GM19467 (cell line): ENCODE data around the gene GLOD4.
A peak's percentile ranks its signal among the peaks of the same experiment; 100 is the strongest.

ENCODE experiments used
- ATAC-seq: cut with Tn5 transposase; IDR thresholded peaks from one replicate; pipeline ENCODE4 v1.9.1; 2021; ENCODE audit warnings: mild to moderate bottlenecking, moderate library complexity; ENCODE audit not compliant: unreplicated experiment

The GLOD4 gene

GRCh38 chr17:745406-745805, 36.7 kb downstream of the GLOD4 start:
- no peak for ATAC-seq

- no peak for ATAC-seq
These were observed 37.1 kb downstream of the GLOD4 start for GRCh38 chr17:744937-745336.

- no peak for ATAC-seq
These were observed 38.9 kb downstream of the GLOD4 start for GRCh38 chr17:743139-743538.

- ATAC-seq, result no peak
These were observed 39.8 kb downstream of the GLOD4 start for GRCh38 chr17:742147-742793.

DNA sequence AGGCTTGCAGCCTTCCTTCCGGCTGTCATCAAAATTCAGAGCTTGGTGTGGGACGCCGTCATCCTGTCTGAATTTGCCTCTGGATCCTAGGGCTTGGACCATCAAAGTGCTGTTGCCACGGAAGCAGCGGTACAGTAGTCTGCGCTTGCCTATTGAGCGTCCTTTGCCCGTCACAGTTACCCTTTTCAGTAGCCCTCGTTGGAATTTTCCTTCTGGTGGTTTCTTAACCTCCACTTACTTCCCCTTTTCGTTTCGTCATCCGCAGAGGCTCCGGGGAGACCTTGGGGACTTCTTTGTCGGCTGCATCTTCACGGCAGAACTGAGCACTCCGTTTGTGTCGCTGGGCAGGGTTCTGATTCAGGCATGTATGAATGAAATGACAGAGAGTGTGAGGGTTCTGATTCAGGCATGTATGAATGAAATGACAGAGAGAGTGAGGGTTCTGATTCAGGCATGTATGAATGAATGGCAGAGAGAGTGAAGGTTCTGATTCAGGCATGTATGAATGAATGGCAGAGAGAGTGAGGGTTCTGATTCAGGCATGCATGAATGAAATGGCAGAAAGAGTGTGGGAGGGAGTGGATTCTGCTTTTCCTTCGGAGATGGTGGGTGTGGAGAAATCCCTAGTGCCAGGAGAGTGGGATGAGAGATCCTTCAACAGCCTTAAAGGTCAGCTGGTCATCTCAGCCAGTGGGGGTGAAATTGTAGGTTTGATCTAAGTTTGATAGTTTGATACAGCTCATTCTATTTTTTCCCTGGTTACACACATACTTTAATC, 41.7 kb downstream of the GLOD4 start:
- ATAC-seq, result peak; percentile 69

GRCh38 chr17:737561-738113, 44.4 kb downstream of the GLOD4 start:
- no peak for ATAC-seq

GRCh38 chr17:733743-734142, 48.3 kb downstream of the GLOD4 start:
- ATAC-seq, result no peak

- ATAC-seq, result peak; percentile 36
These were observed 49.0 kb downstream of the GLOD4 start for GRCh38 chr17:732902-733720.

GRCh38 chr17:732067-732901, 49.8 kb downstream of the GLOD4 start, which contains the start of gene TLCD3A:
TSS of gene TLCD3A (plus strand) at chr17:732596. CDS start at chr17:732648, 52 bp downstream.
- peak; percentile 40 for ATAC-seq

GRCh38 chr17:731644-732066, 50.4 kb downstream of the GLOD4 start:
- ATAC-seq, result peak; percentile 6

DNA sequence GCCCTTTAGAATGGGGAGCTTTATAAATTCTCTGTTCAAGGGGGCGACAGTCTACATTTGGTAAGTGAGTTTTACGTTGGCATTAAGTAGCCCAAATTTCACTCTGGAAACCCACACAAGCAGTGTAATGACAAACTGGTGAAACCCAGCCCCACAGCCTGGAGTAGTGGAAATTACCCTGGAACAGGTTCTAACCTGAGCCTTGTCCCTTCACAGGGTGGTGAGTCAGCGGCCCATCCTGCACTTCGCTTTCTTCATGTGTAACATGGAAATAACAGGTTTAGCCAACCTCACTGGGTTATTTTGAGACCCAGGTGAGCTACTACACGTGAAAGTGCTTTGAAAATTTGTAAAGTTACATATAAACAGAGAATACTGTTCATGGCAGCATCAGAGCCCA, 53.2 kb downstream of the GLOD4 start:
- no peak for ATAC-seq

GRCh38 chr17:726271-726919, 55.7 kb downstream of the GLOD4 start:
- no peak for ATAC-seq

DNA sequence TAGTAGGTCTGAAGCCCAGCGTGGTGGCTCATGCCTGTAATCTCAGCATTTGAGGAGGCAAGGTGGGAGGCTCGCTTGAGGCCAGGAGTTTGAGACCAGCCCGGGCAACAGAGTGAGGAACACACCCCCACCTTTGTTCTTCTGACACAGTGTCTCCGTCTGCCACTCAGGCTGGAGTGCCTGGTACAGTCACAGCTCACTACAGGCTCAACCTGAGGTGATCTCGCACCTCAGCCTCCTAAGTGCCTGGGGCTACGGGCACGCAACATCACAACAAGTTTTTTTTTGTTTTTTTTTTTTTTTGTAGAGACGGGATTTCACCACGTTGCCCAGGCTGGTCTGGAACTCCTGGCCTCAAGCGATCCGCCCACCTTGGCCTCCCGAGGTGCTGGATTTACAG, 56.3 kb downstream of the GLOD4 start:
- no peak for ATAC-seq

GRCh38 chr17:725084-725483, 57.0 kb downstream of the GLOD4 start:
- ATAC-seq, result no peak

DNA sequence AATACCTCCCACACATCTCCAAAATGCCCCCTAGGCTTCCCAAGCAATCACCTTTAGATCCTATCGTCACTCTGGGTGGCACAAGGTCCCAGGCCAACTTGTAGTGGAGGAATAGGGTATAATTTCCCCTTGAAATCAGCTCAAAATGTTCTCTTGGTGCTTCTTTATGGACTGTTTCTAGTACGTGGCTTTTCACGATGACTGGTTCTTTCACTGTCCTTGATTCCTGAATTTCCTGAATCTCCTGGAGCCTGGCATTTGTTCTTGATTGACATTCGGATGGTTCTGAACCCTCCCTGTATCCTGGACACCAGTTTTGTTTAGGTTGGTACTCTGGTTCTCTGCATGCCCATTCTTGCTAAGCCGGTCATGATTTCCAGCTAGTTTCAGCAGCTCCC, 60.5 kb downstream of the GLOD4 start:
- no peak for ATAC-seq

GRCh38 chr17:720706-721539, 61.2 kb downstream of the GLOD4 start:
- no peak for ATAC-seq

DNA sequence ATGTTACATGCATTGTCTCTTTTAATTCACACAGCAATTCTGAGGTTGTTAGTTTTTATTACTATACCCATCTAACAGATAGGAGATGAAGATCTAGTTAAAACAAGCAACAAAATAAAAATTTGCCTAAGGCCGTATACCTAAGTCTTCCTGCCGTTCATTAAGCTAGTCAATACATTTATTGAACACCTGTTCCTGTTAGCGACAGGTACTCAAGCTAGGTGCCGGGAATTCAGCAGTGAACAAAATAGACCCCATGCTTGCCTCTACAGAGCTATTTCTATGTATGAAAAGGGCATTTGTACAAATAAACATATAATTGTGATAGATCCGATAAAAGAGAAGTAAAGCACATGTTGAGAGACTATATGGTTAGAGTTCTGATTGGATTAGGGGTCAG, 64.0 kb downstream of the GLOD4 start:
- no peak for ATAC-seq
